Lower lobe of right lung (tissue), 2 donors: ENCODE measurements around the gene ST3GAL2. TPM values are rescaled to one million over a fixed set of nuclear protein-coding genes. Genes with fewer than 3 reads are reported as not detected.

Source experiments
- ATAC-seq, 2 donors: fragments of 200-7000 bp; cut with Tn5 transposase; one replicate each; pipeline ENCODE4 v1.9.1; 2020 to 2022; ENCODE audit warnings: mild to moderate bottlenecking in 2 of 2, moderate library complexity in 2 of 2
- DNase-seq: peaks from one replicate; pipeline ENCODE4 v3.0.0-alpha.2; 2020
- H3K27ac ChIP-seq: fragments of 200-600 bp; one replicate; pipeline ENCODE4 v1.8.0; 2022
- H3K27me3 ChIP-seq: fragments of 200-600 bp; one replicate; pipeline ENCODE4 v1.8.0; 2022; ENCODE audit warnings: low read depth
- H3K36me3 ChIP-seq: fragments of 200-600 bp; one replicate; pipeline ENCODE4 v1.8.0; 2022; ENCODE audit warnings: mild to moderate bottlenecking
- H3K4me1 ChIP-seq: fragments of 200-600 bp; one replicate; pipeline ENCODE4 v1.8.0; 2022
- H3K4me3 ChIP-seq: fragments of 200-600 bp; one replicate; pipeline ENCODE4 v1.8.0; 2022; ENCODE audit warnings: mild to moderate bottlenecking
- H3K9me3 ChIP-seq: fragments of 200-600 bp; one replicate; pipeline ENCODE4 v1.8.0; 2022
- intact Hi-C: fragments of 100-400 bp; cut with DNase I; formaldehyde crosslinking; loops from one replicate; pipeline ENCODE4 v1.11.0; 2022
- total RNA-seq: library from RNA; stranded (reverse); fragmentation: NEBNext Ultra II Directional; extraction: Animal tissue kit (Norgen Biotek cat#: 25700); gene quantifications from one replicate; pipeline ENCODE4 v1.2.1, GENCODE V29; 2021
- TF ChIP-seq, protein P1 (sequence below): fragments of 200-600 bp; IDR thresholded peaks from one replicate; pipeline ENCODE4 v1.8.0; 2022; ENCODE audit warnings: antibody characterized with exemption, mild to moderate bottlenecking
- donor health status: DM: no; HTN: yes; CAD: no; lungs with severe emphysema.

ST3GAL2 gene
- total RNA-seq, 1 donor from 2014 or later: 31.8 TPM

DNA sequence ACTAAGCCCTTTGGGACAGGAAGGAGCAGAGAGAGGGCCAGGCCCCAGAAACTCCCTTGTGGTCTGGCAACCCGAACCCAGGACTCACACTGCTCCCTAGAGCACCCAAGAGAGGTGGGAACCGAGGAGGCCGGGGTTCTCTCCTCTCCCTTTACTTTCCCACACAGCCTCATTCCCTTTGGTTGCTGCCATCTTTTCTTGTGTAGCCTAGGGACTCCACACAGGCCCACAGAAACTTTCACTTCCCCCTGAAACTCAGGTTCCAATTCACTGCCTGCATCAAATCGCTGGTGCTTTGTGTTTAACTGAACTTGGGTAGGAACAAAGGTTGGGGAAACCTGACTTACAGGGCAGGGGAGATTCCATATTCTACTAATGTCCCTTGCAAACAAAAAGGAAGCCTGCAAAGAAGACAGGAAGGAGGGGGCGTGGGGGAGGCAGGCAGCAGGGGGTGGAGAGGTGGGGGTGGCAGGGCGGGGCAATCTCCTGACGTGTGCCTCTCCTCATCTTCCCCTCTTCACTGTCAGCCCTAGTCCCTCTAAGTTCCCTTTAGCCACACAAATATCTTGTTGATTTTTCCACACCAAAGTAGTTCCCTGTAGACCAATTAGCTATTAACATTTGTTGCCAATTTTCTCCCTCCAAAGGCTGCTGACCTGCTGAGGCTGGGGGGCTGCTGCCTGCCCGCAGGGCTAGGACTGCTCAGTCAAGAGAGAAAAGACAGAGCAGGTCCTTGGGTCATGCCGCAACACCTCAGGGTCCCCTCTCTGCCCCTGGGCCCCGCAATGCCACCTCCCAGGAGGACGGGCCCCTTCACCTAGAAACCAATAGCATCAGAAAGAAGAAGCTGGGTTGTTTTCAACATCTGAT is 8.0 kb downstream of the ST3GAL2 start:
- TF ChIP-seq, protein P1, sequence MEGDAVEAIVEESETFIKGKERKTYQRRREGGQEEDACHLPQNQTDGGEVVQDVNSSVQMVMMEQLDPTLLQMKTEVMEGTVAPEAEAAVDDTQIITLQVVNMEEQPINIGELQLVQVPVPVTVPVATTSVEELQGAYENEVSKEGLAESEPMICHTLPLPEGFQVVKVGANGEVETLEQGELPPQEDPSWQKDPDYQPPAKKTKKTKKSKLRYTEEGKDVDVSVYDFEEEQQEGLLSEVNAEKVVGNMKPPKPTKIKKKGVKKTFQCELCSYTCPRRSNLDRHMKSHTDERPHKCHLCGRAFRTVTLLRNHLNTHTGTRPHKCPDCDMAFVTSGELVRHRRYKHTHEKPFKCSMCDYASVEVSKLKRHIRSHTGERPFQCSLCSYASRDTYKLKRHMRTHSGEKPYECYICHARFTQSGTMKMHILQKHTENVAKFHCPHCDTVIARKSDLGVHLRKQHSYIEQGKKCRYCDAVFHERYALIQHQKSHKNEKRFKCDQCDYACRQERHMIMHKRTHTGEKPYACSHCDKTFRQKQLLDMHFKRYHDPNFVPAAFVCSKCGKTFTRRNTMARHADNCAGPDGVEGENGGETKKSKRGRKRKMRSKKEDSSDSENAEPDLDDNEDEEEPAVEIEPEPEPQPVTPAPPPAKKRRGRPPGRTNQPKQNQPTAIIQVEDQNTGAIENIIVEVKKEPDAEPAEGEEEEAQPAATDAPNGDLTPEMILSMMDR: no peak
- Histone ChIP-seq H3K27ac (peak overlapping the region; percentile 82), H3K9me3 (no peaks in the 10 kb centered on the region), H3K27me3 (no peaks in the 10 kb centered on the region), H3K4me3 (no peak overlapping the region), H3K4me1 (peaks cover 81% of the 10 kb centered on the region), H3K36me3 (no peaks in the 10 kb centered on the region)
- DNase-seq (peak; percentile 63), ATAC-seq (peak; percentile 20 to 31)
- intact Hi-C loops: no loop called here

DNA sequence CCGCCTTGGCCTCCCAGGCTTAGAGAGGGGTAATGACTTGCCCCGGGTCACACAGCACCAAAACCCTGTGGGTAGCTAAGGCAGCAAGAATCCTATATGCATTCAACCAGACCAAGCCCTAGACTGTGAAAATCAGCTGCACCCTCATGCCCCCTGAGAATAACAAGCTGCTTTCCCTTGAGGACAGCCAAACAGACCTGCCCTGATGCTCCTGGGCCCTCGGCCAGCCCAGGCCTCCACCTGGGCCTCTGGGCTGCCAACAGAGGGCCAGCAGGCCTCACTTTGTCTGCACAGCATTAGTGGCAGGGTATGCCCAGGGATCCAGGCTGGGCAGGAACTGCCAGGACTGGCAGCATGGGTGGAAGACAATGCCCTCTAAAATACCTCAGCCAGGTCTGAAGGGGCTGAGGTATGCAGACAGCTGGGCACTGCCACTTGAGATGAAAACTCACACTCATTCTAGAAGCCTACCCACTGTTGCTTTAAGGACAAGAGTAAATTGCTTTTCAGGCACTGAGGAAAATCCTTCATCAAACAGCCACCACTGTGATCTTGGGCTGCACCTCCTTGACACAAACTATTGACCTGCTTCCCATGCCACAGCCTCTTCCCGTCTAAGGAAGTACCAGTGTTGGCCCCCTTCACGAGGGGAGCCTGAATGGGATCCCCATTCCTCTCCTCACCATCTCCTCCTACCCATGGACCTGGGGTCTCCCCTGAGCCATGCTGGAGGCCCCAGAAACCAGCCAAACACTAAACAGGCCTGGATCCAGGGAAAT is 8.8 kb downstream of the ST3GAL2 start:
- intact Hi-C loops: no loop called here
- DNase-seq: no peak
- peak; percentile 52 to 62 for ATAC-seq

DNA sequence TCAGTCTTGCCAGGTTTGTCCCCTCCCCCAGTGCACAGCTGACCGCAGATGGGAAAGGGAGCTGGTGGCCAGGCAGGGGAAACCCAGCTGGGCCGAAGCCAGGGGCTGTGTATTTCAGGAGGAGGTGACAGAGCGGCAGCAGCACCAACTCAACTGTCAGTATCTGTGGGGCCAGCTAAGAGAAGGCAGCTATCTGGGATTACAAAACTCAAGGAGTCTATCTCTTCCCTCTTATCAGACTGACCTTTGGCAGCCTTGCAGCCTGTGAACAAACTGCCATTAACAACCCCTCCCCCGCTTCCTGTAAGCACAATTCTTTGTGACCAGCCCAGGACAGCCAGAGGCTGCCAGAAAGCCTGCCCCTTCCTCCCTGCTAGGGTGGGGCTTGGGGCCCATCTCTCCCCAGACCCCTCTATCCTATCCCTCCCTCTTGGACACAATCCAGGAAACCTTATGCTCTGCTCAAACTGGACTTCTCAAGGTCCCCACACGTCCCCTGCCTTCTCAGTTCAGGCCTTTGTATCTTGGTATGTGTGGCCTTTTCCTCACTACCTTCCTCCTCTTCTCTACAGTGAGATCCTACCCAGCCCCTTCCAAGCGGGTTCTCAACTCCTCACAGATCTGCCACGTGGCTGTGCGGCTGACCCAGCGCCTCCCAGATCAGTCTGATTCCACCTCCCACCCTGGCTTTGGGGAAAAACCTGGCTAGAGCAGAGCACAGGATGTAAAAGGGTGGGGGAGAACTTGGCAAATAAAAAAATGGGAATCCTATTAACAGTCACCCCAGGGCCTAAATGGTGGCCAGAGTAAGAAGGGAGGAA is 10.5 kb downstream of the ST3GAL2 start:
- DNase-seq (peak; percentile 90), ATAC-seq (peak; percentile 87 to 89)
- intact Hi-C loops: no loop called here
- H3K27ac ChIP-seq: peak overlapping the region; percentile 77
- H3K27me3 ChIP-seq: no peaks in the 10 kb centered on the region
- H3K4me1 ChIP-seq: peaks cover 67% of the 10 kb centered on the region
- TF ChIP-seq, protein P1: no peak
- H3K9me3 ChIP-seq: no peaks in the 10 kb centered on the region
- no peaks in the 10 kb centered on the region for H3K36me3 ChIP-seq
- peak overlapping the region; percentile 0 for H3K4me3 ChIP-seq

More for the DNA sequence above, 8.8 kb downstream of the ST3GAL2 start:
- Histone ChIP-seq H3K4me1 (peaks cover 81% of the 10 kb centered on the region), H3K9me3 (no peaks in the 10 kb centered on the region), H3K27me3 (no peaks in the 10 kb centered on the region), H3K4me3 (no peak overlapping the region), H3K27ac (peak overlapping the region; percentile 82), H3K36me3 (no peaks in the 10 kb centered on the region)
- TF ChIP-seq, protein P1: no peak

DNA sequence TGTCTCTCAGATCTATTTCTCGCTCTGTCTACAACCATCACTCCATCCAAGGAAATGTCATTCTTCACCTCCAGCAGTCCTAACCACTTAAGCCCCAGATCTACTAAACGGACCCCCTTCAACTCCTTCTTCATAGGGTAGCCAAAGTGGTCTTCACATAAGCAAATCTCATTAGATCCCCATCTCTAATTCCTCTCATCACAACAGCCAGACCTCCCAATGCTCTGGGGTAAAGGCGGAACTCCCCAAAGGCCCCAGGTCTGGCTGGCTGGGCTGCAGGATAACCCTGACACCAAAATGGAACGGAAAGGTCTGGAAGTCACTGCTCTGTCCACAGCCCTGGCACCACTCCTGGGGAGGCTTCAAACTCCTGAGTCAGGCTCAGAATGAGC is 11.1 kb downstream of the ST3GAL2 start:
- no peaks in the 10 kb centered on the region for H3K9me3 ChIP-seq
- DNase-seq (no peak), ATAC-seq (no peak)
- H3K27ac ChIP-seq: peak overlapping the region; percentile 77
- peak overlapping the region; percentile 0 for H3K4me3 ChIP-seq
- no peaks in the 10 kb centered on the region for H3K36me3 ChIP-seq
- intact Hi-C loops: no loop called here
- TF ChIP-seq, protein P1: no peak
- H3K4me1 ChIP-seq: peaks cover 67% of the 10 kb centered on the region
- no peaks in the 10 kb centered on the region for H3K27me3 ChIP-seq

DNA sequence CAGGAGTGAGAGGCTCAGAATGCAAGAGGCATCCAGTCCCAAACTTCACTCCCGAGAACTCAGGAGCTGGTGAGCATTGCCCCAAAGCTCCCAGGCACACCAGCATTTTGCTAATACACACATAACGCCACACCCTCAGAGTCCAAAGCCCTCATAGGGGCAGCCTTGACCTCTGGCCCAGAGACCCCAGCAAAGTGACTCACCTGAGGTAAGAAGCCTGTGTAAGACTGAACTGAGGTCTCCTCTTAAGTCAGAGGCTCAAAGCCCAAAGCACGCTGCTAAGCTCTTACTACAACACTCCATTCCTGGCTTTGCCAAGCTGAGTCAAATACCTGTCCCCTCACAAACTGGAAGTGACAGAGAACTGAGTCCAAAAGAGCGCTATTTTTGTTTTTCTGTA is 16.4 kb downstream of the ST3GAL2 start:
- ATAC-seq (no peak), DNase-seq (no peak)
- TF ChIP-seq, protein P1: no peak
- Histone ChIP-seq H3K36me3 (no peaks in the 10 kb centered on the region), H3K27ac (no peak overlapping the region), H3K4me3 (no peak overlapping the region), H3K9me3 (no peaks in the 10 kb centered on the region), H3K4me1 (peaks cover 61% of the 10 kb centered on the region), H3K27me3 (no peaks in the 10 kb centered on the region)
- intact Hi-C loops: no loop called here
